LNCAP (cell line): ENCODE results near the gene TRIM17.

Experiments used
- CTCF ChIP-seq: fragments of 450-650 bp; IDR thresholded peaks from 2 replicates; pipeline ENCODE4 v1.5.1; 2017; ENCODE audit warnings: mild to moderate bottlenecking

The TRIM17 gene

GRCh38 chr1:228399531-228400236 lies 17.0 kb downstream of the TRIM17 start:
- TF ChIP-seq CTCF: no peak

- no peak for TF ChIP-seq CTCF
Observed at GRCh38 chr1:228398741-228399461, 17.8 kb downstream of the TRIM17 start.

- no peak for TF ChIP-seq CTCF
Observed at GRCh38 chr1:228397966-228398365, 18.7 kb downstream of the TRIM17 start.

GRCh38 chr1:228396770-228397662 lies 19.6 kb downstream of the TRIM17 start:
- no peak for TF ChIP-seq CTCF

GRCh38 chr1:228394571-228395394 lies 21.9 kb downstream of the TRIM17 start:
- no peak for TF ChIP-seq CTCF

GRCh38 chr1:228393811-228394570 lies 22.7 kb downstream of the TRIM17 start:
- no peak for TF ChIP-seq CTCF
